Prostate gland (tissue), 2 donors: ENCODE data around the gene ARL6. TPM values are rescaled to one million over a fixed set of nuclear protein-coding genes. Genes with fewer than 3 reads are reported as not detected.
A peak's percentile ranks its signal among the peaks of the same experiment; 100 is the strongest.

ENCODE experiments used
- DNase-seq: peaks from one replicate; pipeline ENCODE4 v3.0.0-alpha.2; 2019; ENCODE audit warnings: low spot score
- H3K27ac ChIP-seq, 2 donors: fragments of 200-600 bp; sonication (generic); 2 replicates each; pipeline ENCODE4 v1.5.1; 2017 to 2019
- H3K27me3 ChIP-seq: fragments of 200-600 bp; sonication (generic); replicated peaks from 2 replicates; pipeline ENCODE4 v1.5.1; 2019; ENCODE audit not compliant: insufficient read depth
- H3K36me3 ChIP-seq, 2 donors: fragments of 200-600 bp; sonication (generic); 1 replicate in 1 of 2; 2 replicates in 1 of 2; pipeline versions ENCODE4 v1.5.1 to v1.8.1; 2017 to 2019
- H3K4me1 ChIP-seq: fragments of 200-600 bp; sonication (generic); replicated peaks from 2 replicates; pipeline ENCODE4 v1.5.1; 2019
- H3K4me3 ChIP-seq, 2 donors: fragments of 200-600 bp; sonication (generic); 2 replicates each; pipeline ENCODE4 v1.5.1; 2017 to 2019
- H3K9me3 ChIP-seq: fragments of 200-600 bp; sonication (generic); 2 replicates; pipeline ENCODE4 v1.5.1; 2017
- POLR2A ChIP-seq: fragments of 450-650 bp; IDR thresholded peaks from one replicate; pipeline ENCODE4 v1.6.1; 2016; ENCODE audit warnings: antibody characterized with exemption, mild to moderate bottlenecking
- POLR2AphosphoS5 ChIP-seq: sonication (generic); formaldehyde crosslinking; IDR thresholded peaks from one replicate; pipeline ENCODE4 v1.6.1; 2017; ENCODE audit warnings: antibody characterized with exemption
- WGBS: methylation state at CpG from one replicate; pipeline ENCODE4 v1.1.5; 2018; 5-methylcytosine and 5-hydroxymethylcytosine counted together
- intact Hi-C: fragments of 100-400 bp; cut with DNase I; formaldehyde crosslinking; loops from one replicate; pipeline ENCODE4 v1.14.2; 2022
- total RNA-seq, 2 donors: library from RNA; depleted of rRNA; stranded (reverse); fragments of >200 nt; gene quantifications; one replicate each; pipeline ENCODE4 v1.1.0, GENCODE V29; 2016
- TF ChIP-seq, protein P1 (sequence below), 4 experiments: fragments of 200-600 bp in 2 of 4; fragments of 450-650 bp in 2 of 4; sonication (generic) in 2 of 4; IDR thresholded peaks; 1 replicate in 3 of 4; 2 replicates in 1 of 4; pipeline ENCODE4 v1.5.1; 2016 to 2019; ENCODE audit warnings: antibody characterized with exemption in 4 of 4, mild to moderate bottlenecking in 2 of 4, moderate library complexity in 2 of 4

Gene ARL6
- 1 to 10 TPM; 4.9 to 7.6 TPM for total RNA-seq

GRCh38 chr3:97764407-97765238 is at the start of gene ARL6:
Gene ARL6, plus strand, starts transcription at chr3:97764758. Its CDS starts 3,350 bp downstream, at chr3:97768108.
- TF ChIP-seq, protein P1, sequence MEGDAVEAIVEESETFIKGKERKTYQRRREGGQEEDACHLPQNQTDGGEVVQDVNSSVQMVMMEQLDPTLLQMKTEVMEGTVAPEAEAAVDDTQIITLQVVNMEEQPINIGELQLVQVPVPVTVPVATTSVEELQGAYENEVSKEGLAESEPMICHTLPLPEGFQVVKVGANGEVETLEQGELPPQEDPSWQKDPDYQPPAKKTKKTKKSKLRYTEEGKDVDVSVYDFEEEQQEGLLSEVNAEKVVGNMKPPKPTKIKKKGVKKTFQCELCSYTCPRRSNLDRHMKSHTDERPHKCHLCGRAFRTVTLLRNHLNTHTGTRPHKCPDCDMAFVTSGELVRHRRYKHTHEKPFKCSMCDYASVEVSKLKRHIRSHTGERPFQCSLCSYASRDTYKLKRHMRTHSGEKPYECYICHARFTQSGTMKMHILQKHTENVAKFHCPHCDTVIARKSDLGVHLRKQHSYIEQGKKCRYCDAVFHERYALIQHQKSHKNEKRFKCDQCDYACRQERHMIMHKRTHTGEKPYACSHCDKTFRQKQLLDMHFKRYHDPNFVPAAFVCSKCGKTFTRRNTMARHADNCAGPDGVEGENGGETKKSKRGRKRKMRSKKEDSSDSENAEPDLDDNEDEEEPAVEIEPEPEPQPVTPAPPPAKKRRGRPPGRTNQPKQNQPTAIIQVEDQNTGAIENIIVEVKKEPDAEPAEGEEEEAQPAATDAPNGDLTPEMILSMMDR (IDR thresholded peaks at IDR 0.05): peak in 1 of 4 experiments; percentile 4
- TF ChIP-seq POLR2A (no peak), POLR2AphosphoS5 (peak; percentile 74)
- H3K36me3 ChIP-seq: no peaks in the 10 kb centered on the region
- no peaks in the 10 kb centered on the region for H3K4me1 ChIP-seq
- peak within 1 kb of the TSS; percentile 65 to 67 for H3K4me3 ChIP-seq
- under 1% methylated on average over 41 of the region's 46 CpGs for WGBS
- intact Hi-C loops: no loop called here
- no peaks in the 10 kb centered on the region for H3K27me3 ChIP-seq
- H3K9me3 ChIP-seq: no peaks in the 10 kb centered on the region
- peak within 1 kb of the TSS; percentile 54 to 75 for H3K27ac ChIP-seq
- DNase-seq: peak; percentile 81

DNA sequence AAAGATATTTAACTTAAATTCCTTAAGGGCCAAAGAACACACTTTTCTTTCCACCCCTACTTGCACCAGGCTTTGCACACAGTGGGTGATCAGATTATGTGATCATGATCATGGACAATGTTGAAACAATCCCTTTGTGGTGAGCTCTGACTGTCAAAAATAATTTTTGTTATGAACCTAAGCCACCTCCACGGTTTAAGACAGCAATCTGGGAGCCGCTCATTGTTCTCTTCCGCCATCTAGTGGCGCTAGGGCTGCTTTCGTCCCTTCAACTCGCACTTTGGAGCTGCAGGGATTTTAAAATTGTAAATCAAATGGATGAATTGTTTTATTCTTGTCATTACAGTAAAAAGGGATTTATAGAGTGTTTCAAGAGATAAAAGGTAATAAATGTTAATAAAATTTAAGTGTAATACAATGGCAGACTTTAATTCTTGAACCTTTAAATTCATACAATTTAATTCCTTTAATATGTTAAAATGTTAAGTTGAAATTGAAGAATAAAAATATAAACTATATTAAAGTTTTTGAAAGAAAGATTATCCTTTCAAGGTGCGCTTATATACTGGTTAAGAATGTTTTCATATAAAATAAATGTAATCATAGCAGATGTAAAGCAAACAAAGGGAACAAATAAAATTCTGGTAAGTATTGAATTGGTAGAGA is 45.3 kb upstream of the ARL6 start:
- no peaks in the 10 kb centered on the region for H3K36me3 ChIP-seq
- no peak overlapping the region for H3K27ac ChIP-seq
- peak; percentile 53 for DNase-seq
- WGBS: 4% methylated on average over 7 of the region's 7 CpGs
- H3K27me3 ChIP-seq: no peaks in the 10 kb centered on the region
- H3K4me3 ChIP-seq: no peak overlapping the region
- H3K9me3 ChIP-seq: no peaks in the 10 kb centered on the region
- TF ChIP-seq, protein P1 (IDR thresholded peaks at IDR 0.05): peak; percentile 22 to 76 (median 68)
- no peak for TF ChIP-seq POLR2A
- intact Hi-C loops: no loop called here
- no peaks in the 10 kb centered on the region for H3K4me1 ChIP-seq

GRCh38 chr3:97720417-97720816 is 44.1 kb upstream of the ARL6 start:
- WGBS: 69% methylated on average over 2 of the region's 2 CpGs

GRCh38 chr3:97721446-97721845 is 43.1 kb upstream of the ARL6 start:
- no peak overlapping the region for H3K27ac ChIP-seq
- no peak overlapping the region for H3K4me3 ChIP-seq
- intact Hi-C loops: no loop called here
- TF ChIP-seq POLR2A (no peak), POLR2AphosphoS5 (no peak)
- TF ChIP-seq, protein P1 (IDR thresholded peaks at IDR 0.05): no peak
- DNase-seq: no peak
- WGBS: 100% methylated on average over 2 of the region's 2 CpGs
- no peaks in the 10 kb centered on the region for H3K36me3 ChIP-seq
- no peaks in the 10 kb centered on the region for H3K9me3 ChIP-seq
- no peaks in the 10 kb centered on the region for H3K4me1 ChIP-seq
- no peaks in the 10 kb centered on the region for H3K27me3 ChIP-seq

More at GRCh38 chr3:97720417-97720816, 44.1 kb upstream of the ARL6 start:
- no peaks in the 10 kb centered on the region for H3K9me3 ChIP-seq
- H3K4me3 ChIP-seq: no peak overlapping the region
- no peaks in the 10 kb centered on the region for H3K4me1 ChIP-seq
- H3K27ac ChIP-seq: no peak overlapping the region
- intact Hi-C loops: no loop called here
- no peaks in the 10 kb centered on the region for H3K27me3 ChIP-seq
- TF ChIP-seq, protein P1 (IDR thresholded peaks at IDR 0.05): no peak
- no peak for TF ChIP-seq POLR2AphosphoS5
- TF ChIP-seq POLR2A: no peak
- DNase-seq: no peak
- no peaks in the 10 kb centered on the region for H3K36me3 ChIP-seq
